GM19099 (cell line): ENCODE results near the gene SLC7A5.
A peak's percentile ranks its signal among the peaks of the same experiment; 100 is the strongest.

Experiments
- POLR2A ChIP-seq: IDR thresholded peaks from 3 replicates; pipeline ENCODE4 v1.6.1; 2011; ENCODE audit warnings: low read depth; ENCODE audit not compliant: insufficient read length; ENCODE audit errors: extremely low read depth

Gene SLC7A5

GRCh38 chr16:87819282-87819681 lies 50.0 kb downstream of the SLC7A5 start:
- TF ChIP-seq POLR2A: no peak

DNA sequence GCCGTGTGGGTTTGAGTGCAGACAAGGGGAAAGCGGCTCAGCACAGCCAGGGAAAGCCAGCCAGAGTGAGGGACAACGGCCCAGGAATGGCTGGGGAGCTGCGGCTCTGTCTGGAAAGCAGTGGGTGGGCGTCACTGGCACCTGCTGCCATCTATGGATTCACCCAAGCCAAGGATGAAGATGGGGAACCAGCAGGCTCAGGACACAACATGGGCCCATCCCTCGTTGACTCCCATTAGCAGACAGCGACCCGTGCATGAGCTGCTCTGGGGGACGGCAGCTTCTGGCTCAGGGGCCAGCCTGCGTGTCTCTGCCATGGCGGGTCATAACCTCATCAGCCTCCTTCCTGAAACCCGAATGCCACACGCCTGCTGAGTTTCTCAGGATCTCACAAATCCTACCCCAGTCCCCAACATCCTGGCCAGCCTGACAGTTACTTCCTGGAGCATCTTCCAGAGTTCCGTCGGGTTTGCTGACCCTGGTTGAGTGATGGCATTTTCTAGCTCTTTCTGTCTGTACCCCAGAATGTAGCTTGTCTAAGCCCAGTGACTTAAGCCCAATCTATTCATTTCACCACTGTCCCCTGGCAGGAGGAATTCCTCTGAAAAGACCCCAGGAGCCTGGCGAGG lies 50.7 kb downstream of the SLC7A5 start:
- no peak for TF ChIP-seq POLR2A

DNA sequence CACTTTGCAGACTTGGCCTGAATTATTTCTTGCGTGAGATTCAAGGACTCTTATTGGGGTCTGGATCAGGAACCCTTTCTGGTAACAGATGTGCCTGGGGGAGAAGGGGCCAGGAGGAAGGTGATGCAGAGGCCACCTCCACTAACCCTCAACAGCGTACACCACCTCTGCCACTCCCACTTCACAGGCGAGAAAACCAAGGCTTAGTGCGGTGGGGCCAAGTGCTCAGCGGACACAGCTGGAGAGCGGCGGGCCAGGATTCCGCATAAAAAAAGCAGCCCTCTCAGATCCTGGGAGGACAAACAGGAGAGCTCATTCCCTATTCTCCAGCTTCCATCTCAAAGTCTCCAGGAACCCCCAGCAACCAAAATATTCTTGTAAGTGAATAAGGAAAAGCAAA lies 51.4 kb downstream of the SLC7A5 start:
- no peak for TF ChIP-seq POLR2A

DNA sequence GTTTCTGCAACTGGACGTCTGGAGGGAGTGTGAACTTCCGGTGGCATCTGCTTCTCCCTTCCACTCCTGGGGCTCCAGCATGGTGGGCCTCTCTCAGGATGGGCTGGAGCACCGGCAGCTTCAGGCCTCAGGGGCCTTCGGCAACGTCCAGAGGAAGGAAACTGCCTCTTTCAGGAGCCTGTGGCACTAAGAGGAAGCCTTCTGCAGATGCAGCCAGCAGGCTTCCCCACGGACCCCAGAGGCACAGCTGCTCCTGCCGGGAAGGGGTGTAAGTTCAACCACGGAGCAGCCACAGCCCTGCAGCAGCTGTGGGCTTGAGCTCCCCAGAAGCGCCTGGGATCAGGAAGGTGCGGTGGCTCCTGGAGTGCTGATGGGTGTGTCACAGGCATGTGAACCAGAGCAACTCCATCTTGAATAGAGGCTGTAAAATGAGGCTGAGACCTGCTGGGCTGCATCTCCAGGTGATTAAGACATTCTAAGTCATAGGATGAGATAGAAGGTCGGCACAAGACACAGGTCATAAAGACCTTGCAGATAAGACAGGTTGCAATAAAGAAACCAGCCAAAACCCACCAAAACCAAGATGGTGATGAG lies 52.7 kb downstream of the SLC7A5 start:
- no peak for TF ChIP-seq POLR2A

DNA sequence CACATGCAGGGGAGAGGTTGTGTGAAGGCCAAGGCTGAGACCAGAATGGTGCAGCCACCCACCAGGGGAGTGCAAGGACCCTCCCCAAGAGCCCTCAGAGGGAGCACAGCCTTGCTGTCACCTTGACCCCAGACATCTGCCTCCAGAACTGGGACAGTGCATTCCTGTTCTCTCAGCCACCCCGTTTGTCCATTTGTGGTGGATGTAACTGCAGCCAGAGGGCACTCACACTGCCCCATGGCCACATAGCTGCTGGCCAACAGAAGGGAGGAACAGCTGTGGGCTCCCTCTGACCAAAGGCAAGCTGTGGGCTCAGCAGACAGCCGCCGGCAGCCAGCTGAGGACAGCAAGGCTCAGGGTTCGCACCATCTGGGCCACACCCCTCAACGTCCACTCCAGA lies 53.7 kb downstream of the SLC7A5 start:
- no peak for TF ChIP-seq POLR2A

GRCh38 chr16:87812200-87812656 lies 57.1 kb downstream of the SLC7A5 start:
- TF ChIP-seq POLR2A: no peak

DNA sequence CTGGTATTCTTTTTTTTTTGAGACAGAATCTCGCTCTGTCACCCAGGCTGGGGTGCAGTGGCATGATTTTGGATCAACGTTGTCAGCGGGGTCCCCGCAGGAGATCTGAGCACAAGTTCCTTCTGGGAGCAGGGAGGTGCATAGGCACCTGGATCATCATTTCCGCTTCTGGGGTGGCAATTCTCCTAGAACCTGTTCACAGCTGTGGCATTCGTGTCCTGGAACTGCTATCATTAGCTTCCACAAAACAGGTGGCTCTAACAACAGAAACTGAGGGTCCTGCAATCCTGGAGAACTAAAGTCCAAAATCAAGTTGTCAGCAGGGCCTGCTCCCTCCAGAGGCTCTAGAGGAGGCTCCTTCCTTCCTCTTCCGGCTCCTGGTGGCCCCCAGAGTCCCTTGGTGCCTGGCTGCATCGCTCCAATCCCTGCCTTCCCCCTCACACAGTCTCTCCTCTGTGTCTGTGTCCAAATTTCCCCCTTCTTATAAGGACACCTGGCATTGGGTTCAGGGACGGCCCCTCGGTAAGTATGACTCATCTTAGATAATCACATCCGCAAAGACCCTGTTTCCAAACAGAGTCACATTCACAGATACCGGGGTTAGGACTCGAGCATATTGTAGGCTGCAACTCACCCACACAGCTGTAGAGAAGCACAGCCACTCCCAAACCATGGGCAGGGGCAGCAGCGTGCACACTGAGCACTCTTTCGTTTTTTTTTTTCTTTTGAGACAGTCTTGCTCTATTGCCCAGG lies 60.0 kb downstream of the SLC7A5 start:
- TF ChIP-seq POLR2A: no peak

- TF ChIP-seq POLR2A: no peak
These were observed 61.2 kb downstream of the SLC7A5 start for GRCh38 chr16:87808108-87808507.

DNA sequence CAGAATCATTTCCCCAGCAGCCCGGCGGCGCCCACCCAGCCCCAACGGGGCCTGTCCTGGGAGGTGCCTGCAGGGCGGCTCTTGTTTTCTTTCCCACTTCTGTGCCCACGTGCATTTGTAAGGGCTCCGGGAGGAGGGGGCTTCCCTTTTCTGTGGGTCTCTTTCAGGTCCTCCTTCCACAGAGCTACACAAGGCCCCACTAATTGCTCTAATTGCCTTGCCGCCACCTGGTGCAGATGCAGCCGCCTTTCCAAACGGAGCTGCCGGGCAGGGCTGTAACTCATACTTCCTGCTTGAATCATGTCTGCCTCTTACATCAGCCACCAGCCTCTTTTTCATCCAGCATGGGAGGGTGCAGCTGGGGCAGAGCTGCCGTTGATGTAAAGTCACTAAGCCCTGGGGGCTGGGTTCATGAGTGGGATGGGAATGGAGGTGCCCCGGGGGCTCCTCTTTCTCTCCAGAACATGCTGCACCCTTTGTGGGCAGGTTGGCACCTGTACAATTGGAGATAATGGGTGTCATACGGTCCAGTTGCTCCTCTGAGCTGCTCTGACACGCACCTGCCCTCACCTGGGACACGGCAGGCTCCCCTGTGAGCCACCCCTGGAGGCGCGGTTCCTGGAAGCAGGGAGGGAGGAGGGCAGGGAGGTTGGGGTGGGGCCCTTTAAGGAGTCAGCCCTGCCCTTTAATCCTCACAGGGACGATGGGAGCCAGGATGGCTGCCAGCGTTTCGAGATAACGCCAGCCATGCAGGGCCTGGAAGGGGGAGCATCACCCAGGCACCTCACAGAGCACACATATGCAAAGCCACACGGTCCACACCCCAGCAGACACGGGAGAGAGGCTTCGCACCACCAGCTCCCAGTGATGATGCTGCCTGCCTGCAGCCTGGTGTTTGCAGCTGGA lies 62.4 kb downstream of the SLC7A5 start:
- peak; percentile 40 for TF ChIP-seq POLR2A

- TF ChIP-seq POLR2A: no peak
These were observed 63.1 kb downstream of the SLC7A5 start for GRCh38 chr16:87806261-87806640.

- TF ChIP-seq POLR2A: no peak
These were observed 65.9 kb downstream of the SLC7A5 start for GRCh38 chr16:87803385-87803784.

- no peak for TF ChIP-seq POLR2A
These were observed 66.6 kb downstream of the SLC7A5 start for GRCh38 chr16:87802670-87803069.

DNA sequence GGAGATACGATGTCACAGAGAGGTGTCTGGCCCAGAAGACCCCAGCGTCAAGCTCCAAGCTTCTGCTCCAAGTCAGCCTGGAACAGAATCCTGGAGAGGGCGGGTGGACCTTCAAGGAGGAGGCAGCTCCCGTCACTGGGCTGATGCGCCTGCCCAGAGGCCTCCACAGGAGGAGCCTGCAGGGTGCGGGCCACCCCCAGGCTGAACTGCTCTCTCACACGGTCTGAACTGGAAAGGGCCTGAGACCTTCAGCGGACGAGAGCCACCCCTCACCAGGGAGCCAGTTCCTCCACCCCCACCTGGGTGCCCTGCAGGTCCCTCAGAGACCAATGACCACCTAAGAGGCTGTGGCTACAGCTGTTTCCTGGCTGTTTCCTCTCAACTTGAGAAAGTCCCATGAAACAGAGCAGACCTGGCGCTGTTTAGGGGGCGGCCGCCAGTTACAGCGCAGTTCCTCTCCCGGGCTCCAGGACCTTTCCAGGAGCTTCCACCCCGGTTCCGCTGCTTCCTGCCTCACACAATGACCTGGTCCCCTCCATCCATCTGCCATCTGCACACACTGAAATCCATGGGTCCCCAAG lies 67.5 kb downstream of the SLC7A5 start:
- TF ChIP-seq POLR2A: no peak

- TF ChIP-seq POLR2A: no peak
These were observed 68.8 kb downstream of the SLC7A5 start for GRCh38 chr16:87800497-87800896.

DNA sequence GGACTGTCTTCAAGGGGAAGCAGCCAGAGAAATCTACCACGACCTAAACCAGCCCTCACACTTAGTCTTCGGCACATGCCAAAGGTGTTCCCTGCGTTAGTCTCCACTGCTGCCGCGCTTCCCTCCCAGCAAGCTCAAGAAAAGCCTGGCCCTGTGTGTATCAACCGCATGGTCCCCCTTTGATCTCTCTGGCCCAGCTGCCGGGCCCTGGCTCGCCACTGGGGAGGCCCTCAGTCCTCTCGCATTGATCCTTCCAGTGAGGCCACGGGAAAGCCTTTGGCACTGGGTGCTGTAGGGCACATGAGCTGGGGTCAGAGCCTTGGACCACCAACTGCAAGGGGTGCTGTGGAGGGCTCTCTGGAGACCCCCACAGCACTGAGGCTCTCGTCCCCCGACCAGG lies 74.0 kb downstream of the SLC7A5 start:
- no peak for TF ChIP-seq POLR2A

DNA sequence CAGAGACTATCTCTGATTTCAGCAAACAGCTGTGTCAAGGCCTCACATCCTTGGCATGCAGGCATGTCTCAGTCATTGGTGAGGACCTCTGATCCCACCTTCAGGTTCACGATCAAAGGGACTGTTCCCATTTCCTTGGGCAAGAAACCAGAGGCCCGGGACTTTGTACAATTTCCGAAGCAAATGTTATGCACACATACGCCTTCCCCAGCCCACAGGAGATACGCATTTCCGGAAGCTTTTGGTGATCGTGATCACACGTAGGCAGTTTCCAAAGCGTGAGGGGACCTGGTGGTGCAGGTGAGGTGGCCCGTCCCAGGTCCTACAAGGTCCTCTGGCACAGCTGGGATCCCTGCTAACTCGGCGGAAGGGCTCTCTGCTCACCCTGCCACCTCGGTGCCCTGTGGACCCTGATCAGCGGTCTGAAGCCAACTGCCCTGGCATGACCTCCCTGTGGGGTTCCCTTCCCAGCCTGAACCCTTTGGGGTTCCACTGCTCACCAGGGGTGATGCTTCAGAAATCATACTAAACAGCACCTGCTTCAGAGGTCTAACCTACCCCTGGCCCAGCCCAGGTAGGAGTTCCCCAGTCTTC lies 74.7 kb downstream of the SLC7A5 start:
- TF ChIP-seq POLR2A: no peak
